AG09319 (cell line): ENCODE data around the gene ERC2.

Experiments
- DNase-seq: peaks from one replicate; pipeline ENCODE4 v3.0.0-alpha.2; 2010; ENCODE audit warnings: low read depth; ENCODE audit errors: extremely low read depth
- CTCF ChIP-seq: IDR thresholded peaks from 2 replicates; pipeline ENCODE4 v1.5.1; 2011; ENCODE audit warnings: low read depth, mild to moderate bottlenecking, inconsistent platforms, low read length, moderate library complexity

Gene ERC2

GRCh38 chr3:56196700-56197099 is 271.6 kb downstream of the ERC2 start:
- TF ChIP-seq CTCF = no peak

GRCh38 chr3:56193519-56193918 is 274.7 kb downstream of the ERC2 start:
- DNase-seq = no peak
- no peak for TF ChIP-seq CTCF

More at GRCh38 chr3:56196700-56197099, 271.6 kb downstream of the ERC2 start:
- DNase-seq = no peak

- DNase-seq = no peak
- TF ChIP-seq CTCF = no peak
These were observed 276.3 kb downstream of the ERC2 start for GRCh38 chr3:56192001-56192400.

GRCh38 chr3:56190771-56191305 is 277.4 kb downstream of the ERC2 start:
- TF ChIP-seq CTCF = no peak
- no peak for DNase-seq

- DNase-seq = no peak
- TF ChIP-seq CTCF = no peak
These were observed 278.1 kb downstream of the ERC2 start for GRCh38 chr3:56190130-56190529.

GRCh38 chr3:56189536-56189935 is 278.7 kb downstream of the ERC2 start:
- no peak for TF ChIP-seq CTCF

GRCh38 chr3:56188201-56188600 is 280.1 kb downstream of the ERC2 start:
- DNase-seq = no peak
- no peak for TF ChIP-seq CTCF

More at GRCh38 chr3:56189536-56189935, 278.7 kb downstream of the ERC2 start:
- no peak for DNase-seq
